ENCODE data around the gene SDE2.
"Not testable (repeated sequence)": the region's sequence is repeated elsewhere in the genome, so short reads cannot be mapped to it uniquely, and the experiment has no call there.

SDE2 gene

DNA sequence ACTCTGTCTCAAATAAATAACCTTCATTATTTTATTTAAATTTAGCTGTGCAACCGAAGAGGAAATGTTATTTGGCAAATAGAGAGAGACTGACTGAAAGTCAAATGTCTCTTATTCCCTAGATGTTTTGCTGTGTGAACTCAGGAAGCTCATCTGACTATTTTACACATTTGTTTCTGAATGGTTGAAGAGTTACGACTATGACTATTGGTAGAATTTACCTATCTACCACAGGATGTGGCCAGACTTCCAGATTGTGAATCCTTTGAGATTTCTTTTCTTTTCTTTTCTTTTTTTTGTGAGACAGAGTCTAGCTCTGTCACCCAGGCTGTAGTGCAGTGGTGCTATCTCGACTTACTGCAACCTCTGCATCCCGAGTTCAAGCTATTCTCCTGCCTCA, 5.3 kb upstream of the SDE2 start:
- no peak for DNase-seq

DNA sequence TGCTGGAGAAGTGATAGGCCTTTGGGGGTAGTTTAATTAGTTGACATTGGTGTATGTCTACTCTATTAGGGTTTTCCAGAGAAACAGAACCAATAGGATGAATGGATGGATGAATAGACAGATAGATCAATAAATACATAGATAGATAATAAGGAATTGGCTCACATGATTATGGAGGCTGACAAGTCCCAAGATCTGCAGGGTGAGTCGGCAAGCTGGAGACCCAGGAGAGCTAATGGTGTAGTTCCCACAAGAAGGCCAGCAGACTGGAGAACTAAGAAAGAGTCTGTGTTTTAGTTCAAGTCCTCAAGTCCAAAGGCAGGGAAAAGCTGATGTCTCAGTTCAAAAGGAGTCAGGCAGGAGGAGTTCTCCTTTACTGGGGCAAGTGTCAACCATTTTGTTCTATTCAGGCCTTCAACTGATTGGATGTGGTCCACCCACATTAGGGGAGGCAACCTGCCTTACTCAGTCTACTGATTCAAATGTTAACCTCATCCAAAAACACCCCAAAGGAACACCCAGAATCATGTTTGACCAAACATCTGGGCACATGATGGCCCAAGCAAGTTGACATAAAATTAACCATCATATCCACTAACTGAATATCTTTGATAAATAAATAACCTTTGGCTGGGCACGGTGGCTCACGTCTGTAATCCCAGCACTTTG, 4.5 kb upstream of the SDE2 start:
- DNase-seq = no peak

DNA sequence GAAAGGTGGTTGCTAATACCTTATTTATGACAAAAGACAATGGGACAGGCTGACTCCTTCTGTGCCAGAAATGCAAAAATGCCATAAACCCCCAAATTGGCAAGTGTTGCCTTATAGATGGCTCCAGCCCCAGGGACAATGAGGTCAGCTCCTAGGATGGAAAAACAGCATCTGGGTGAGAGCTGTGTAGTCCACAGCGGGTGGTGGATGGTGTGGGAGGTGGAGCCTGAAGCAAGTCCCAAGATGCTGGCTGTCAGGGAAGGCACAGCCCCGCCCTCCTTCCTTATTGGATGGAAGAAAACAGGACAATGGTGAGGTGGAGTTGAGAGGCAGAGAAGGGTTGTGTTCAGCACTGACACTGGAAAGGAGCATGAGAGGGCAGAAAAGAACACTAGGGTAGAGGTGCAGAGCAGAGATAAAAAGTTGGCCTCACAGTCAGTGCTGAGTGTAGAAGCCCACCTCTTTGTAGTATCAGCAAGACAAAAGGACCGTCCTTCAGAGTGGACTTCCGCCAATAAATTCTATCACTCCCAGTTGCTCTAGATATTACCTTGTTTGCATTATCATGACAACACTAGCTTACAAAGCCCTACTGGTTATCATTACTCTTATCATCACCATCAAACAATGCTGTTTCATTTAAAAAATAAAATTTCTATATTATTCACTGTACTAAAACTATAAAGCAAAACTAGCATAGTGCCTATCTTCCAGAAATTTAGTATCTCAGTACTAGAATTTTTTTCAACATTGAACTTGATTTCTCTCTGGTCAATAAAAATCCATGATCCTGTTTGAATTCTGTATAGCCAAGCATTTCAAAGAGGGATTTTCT, 3.7 kb upstream of the SDE2 start:
- peak; percentile 93 for DNase-seq

DNA sequence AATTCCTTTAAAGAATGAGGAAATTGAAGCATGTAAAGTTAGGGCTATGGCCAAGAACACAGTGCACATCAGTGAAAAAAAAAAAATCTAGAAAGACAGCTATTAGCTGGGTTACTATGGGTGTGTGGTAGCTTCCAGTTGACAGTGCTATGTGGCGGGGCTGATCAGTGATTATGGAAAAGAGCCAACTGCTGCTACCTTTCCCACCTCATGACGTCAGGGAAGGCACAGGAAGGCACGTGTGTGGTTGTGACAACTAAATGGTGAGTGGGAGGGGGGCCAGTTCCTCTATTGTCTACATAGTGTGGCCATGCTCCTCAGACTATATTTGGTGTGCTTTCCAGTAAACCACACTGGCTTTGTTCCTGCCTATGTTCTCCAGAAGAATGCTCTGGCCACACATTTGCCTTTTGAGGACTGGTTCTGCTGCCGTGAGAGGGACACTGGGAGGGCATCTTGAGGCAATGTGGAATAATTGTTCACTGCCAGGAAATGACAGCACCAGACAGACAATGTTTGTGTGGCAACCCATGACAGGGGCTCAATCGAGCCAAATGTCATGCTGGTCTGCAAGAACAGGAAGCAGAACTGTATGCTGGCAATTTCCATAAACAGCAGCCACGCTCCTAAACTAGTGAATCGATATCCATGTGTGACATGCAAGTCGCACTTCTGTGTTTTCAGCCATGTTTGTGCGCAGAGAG, 3.0 kb upstream of the SDE2 start:
- no peak for DNase-seq

DNA sequence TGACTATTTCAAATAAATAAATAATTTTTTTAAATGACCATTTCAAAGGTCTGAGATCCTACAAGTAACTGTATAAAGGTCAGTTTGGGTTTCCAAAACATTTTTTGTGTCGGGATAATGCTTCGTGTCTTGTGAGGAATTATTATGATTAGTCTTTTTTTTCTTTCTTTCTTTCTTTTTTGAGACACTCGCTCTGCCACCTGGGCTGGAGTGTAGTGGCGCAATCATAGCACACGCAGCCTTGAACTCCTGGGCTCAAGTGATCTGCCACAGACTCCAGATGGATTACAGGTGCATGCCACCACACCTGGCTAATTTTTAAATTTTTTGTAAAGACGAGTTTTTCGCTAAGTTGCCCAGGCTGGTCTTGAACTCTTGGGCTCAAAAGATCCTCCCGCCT, 1.9 kb upstream of the SDE2 start:
- no peak for DNase-seq

DNA sequence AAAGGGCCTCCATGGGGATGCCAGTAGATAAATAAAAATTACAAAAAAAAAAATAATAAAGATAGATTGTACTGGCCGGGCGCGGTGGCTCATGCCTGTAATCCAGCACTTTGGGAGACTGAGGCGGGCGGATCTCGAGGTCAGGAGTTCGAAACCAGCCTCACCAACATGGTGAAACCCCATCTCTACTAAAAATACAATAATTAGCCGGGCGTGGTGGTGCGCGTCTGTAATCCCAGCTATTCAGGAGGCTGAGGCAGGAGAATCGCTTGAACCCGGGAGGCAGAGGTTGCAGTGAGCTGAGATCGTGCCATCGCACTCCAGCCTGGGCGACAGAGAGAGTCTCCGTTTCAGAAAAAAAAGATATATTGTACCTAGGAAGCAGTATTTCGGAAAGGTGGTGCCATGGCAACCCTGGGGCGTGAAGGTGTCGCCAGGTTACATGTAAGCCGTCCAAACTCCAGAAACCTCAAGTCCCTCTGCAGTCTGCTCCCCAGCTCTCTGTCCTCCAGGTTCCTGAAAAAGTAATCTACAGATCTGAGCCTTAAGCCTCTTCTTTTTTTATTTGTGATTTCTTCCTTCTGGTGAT, 1.4 kb upstream of the SDE2 start:
- not testable (repeated sequence) for DNase-seq

DNA sequence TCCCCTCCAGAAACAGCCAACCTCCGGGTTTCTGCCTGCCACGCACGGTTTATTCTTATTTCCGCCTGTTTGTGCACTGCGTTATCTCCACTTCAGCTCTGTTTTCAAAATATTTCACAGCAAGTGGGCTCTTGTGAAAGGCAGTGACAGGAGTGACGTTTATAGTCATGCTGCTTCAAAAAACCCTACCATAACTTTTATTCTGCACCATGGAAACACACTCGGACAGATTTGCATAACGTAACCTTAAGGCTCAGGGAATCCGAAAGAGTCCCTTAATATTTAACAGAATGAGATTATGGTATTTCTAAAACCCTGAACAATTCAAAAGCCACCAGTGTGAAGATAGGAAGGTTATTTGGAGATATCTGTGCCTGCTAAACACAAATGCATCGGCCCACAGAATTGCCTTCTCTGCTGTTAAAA, 782 bp upstream of the SDE2 start:
- no peak for DNase-seq

DNA sequence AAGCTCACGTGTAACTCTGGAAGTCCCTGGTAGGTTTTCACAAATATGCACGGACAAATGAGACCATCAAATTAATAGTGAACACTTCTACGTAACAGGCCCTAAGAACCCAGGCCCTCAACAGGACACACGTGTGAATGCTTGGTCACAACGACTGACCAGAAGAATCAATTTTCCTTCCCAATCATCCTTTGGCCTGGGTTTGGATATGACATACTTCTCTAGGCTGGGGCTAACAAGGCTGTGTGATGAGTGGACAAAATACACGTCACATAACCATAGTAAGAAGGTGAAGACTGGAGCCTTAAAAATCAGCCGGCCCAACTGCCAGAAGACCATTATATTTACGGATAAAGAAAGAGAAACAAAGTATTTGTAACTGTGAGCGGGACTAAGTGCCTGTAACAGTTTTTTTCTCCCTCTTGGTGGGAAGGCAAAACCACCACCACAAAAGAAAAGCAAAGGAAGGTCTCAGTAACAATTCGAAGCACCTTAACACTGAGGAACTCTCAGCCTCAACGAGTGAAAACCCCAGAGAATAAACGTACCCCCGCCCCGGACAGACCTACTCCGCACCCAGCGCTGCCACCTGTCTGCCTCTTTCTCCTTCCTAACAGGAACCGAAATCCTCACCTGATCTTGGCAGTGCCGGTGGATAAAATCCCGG, 450 bp downstream of the SDE2 start:
- no peak for DNase-seq

DNA sequence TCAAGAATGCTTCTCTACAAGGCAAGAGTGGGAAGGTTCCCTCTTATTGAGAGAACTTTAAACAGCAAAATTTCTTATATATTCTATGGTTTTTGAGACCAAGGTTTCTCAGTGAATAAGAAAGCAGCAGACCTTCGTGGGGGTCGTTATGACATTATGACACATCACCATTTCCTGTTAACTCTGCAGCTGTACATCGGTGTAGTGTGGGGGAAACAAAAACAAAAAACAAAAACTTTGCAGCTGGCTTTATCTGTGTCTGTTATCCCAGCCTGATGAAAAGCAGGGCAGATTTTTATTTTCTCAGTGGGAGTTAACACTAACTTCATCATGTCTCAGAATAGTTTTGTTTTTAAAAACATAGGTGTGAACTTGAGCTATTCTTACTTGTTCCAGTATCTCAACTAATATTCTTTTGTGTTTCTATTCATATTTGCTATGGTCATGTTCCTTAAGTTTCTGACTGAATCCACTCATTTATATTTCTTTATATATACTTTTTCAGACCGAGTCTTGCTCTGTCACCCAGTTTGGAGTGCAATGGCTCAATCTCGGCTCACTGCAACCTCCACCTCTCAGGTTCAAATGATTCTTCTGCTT, 2.1 kb downstream of the SDE2 start:
- DNase-seq = no peak

DNA sequence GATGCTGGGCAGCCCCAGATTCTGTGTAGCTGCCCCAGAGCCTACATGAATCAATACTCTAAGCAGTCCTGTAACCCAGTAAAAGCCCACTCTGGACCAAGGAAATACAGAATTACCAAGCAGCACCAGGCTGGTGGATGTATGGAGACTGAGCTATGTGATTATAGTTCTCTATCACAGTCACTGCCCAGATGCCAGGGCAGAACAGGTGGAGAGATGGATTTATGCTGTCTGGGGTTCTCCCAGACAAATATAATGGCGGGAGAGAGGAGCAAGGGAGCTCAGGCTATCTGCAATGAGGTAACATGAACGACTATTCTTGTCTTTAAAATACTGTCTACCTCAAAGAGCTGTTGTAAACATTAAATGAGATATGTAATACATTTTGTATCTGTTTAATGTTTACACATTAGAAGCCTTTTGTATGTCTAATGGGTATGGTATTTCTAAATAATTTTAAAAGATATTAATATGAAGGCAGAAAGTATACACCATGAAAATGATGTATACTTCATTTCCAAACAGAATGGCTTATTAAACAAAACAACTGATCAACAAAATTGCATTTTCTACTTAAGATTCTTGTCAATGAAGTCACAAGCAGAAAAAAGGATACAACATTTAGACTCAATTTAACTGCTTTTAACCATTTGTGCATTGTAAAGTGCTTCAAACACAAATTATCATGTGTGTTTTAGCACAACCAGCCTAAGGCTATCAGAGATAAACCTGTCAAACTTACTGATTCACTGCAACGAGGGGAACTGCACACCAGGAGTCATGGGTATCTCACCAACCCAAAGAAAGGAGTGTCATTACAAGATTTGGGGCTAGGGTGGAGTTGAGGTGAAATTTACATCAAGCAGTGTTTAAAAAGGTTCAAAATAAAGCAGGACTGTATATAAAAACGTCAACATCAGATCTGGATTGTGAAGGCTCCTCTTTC, 3.0 kb downstream of the SDE2 start:
- no peak for DNase-seq

DNA sequence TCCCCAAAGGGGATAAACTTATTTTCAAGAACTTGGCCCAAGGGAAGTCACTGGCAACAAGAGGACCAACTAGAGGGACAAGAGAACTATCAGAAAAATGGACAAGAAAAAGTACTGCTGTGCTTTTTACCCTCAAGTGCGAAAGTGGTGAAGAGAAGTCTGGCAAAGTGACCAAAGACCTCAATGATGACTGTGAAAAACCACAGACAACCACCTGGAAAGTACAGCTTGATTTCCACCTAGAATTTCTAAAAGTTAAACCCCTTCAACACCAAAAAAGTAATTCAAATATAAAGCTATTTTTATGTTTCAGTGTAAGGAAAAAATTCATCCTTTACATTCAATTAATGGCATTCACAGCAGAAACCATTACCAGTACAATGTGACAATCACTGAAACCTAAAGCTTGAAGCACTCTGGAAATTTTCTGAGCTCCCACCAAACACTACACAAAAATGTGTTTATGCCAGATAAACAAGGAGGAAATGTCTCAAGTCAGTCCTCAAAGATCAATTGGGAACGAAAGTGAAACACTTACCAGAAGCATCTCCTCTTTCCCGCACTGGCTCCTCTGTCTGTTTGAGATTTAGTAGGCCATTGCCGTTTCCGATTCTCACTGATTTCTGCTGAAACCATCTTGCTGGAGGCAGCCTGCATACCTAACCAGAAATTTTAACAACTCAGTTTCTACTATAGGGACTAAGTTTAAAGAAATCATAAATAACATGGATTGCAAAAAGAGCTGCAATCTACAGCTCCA, 8.3 kb downstream of the SDE2 start:
- no peak for DNase-seq

DNA sequence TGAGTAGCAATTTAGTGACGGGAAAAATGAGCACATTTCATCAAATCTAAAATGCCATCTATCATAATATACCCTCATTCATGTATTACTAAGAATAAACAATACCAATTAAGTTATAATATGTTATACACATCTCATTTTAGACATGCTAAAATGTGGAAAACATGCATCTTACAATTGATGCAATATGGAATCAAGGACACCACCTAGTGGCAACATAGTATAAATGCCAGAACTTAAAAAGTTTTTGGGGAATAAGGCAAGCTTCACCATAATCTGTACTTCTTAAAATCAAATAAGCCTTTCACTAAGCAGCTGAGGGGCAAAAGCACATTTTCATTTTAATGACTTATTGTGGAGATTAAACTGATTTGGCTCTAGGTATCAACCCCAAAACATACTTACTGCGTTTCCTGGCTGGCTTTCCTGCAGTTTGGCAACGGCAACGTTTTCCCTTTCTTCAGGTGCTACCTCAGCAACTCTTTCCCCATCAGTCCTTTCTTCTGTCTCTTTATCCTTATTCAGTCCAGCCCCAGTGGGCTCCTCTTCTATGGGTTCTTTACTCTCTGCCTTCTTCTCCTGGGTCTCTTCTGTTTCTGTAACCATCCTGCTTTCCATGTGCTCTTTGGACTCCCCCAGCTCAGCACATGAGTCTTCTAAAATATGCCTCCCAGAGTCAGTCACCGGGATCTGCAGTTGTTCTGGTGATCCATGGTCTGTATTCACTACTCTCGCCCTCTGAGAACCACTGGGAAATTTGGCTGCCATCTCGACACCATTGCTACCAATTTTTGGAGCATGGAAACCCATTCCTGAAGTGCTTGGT, 11.4 kb downstream of the SDE2 start:
- DNase-seq = no peak

DNA sequence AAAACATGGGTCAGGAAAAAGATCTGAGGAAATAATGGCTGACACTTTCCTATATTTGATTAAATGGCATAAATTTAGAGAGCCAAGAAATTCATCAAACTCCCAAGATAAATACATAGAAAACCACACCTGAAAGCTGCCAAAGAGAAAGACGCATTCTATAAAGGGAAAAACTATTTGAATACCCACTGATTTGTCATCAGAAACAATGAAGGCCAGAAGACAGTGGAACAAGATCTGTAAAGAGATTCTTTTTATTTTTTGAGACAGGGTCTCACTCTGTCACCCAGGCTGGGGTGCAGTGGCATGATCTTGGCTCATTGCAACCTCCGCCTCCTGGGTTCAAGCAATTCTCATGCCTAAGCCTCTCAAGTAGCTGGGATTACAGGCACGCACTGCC, 17.4 kb downstream of the SDE2 start:
- no peak for DNase-seq

DNA sequence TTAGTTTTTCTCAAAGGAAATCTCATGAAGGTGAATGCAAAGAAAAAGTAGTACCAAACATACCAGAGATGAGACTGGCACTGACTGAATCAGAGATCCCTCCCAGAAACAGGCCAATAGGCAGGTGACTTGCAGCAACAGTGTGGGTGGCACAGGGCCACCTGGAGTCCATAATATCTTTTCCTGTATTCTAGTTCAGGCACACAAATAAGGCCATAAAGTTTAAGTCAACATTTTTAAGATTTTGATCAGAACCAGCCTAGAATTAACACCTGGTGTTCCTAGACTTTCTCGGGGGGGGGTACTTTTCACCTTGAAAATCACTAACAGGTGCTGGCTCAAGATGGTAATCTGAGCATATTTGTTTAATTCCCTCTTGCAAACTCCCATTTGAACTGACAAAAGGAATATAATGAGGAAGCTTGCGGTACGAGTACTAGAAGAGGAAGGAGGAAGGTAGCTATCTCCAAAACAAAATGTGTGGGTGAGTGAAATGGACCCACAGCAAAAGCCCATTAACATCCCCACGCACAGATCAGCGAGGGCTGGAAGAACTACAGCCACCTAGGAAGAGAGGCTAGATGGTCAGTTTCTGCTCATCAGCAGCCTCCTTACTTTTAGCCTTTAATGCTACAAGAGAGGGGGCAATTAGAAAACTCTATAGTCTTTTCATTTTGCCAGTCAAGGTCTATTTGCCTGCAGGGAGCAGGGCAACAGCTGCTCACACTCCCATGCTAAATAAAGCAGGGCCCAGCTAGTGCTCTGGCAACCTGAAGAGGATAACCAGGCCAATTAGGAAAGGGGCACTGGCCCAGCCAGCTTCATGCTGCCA, 18.9 kb downstream of the SDE2 start:
- no peak for DNase-seq

DNA sequence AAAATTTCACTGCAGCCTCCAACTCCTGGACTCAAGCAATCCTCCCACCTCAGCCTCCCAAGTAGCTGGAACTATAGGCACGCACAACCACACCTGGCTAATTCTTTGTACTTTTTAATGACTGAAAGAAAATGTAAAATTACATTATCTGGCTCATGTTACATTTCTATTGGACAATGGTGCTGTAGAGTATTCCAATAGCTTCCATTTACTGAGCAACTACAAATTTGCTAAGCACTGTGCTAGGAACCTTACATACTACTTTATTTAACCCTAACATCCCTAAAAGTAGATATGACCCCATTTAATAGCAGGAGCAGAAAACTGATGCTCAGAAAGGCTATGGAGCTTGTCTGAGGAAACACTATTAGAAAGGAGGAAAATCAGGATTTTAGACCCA, 19.7 kb downstream of the SDE2 start:
- DNase-seq = no peak

DNA sequence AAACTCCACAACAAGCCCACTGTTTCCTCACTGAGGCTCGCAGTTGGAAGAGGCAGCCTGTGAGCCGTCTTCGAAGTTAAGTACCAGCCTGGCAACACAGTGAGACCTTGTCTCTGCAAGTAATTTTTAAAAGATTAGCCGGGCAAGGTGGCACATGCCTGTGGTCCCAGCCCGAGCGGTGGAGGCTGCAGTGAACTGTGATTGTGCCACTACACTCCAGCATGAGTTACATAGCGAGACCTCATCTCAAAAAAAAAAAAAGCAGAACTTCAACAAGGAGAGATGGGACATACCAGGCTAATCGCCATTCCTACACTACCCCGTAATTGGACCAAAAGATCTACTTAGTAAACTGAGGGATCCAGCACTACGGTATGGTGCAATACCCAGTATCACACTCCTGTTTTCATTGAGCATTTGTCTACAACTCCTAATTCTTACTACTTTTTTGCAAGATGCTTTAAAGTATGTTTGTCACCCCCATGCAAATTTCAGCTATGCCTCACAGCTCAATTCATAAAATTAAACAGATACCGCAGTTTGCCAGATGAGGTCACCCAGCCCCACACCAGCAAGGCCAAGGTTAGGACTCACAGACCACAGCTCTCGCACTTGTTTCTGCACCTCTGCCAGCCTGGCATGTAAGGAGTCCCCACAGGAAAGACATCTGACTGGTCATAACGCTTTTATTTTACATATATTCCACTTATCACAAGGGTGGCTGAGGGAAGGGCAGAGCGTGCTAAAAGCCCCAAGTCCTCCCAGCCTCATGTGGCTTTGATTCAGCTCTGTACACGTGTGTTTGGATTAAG, 21.0 kb downstream of the SDE2 start:
- no peak for DNase-seq

DNA sequence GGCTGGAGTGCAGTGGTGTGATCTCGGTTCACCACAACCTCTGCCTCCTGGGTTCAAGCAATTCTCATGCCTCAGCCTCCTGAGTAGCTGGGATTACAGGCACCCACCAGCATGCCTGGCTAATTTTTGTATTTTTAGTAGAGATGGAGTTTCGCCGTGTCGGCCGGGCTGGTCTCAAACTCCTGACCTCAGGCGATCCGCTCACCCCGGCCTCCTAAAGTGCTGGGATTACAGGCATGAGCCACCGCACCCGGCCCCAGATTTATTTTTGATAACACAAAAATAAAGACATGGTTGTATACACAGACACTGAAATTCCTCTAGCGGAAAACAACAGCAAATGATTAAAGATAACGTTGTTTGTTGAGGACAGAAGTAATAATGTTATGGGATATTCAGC, 24.0 kb downstream of the SDE2 start:
- not testable (repeated sequence) for DNase-seq

DNA sequence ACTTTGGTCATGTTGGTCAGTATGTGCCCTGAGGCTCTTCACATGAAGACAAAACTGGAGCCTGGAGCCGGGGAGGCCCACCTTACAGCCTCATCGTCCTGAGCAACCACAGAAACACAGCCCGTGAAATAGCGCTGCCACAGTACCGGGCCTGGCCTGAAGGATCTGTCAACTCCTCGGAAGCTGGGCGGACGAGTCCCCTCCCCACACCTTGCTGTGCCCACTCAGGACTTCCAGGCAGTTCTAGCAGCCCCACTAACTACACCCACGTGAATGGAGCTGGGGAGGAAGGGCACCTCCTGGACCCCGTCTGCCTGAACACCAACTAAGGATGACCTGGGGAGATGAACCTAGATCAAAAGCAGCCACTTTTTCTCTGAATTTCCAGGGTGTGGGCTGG, 24.7 kb downstream of the SDE2 start:
- DNase-seq = no peak
